Activated T-cell treated with anti-CD3 and anti-CD28 coated beads for 4 hours (primary cell): ENCODE measurements around the gene ASF1B.

ENCODE experiments used
- DNase-seq: peaks from one replicate; pipeline ENCODE4 v3.0.0-alpha.2; 2020

ASF1B gene

DNA sequence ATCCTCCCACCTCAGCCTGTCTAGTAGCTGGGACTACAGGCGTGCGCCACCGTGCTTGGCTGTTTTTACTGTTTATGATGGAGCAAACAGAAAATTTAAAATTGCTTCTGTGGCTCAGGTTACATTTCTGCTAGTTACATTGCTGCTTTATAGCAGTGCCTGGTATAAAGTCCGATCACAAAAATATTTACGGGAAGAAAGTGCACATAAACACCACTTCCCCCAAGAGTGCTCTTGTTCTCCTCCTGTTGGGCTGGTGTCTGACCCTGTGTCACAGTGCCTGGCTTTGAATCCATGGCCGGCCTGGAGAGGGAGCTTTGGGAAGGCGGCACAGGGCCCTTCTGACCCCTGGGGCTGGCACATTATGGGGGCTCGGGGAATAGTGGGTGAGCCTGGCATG is 30.7 kb downstream of the ASF1B start:
- no peak for DNase-seq

DNA sequence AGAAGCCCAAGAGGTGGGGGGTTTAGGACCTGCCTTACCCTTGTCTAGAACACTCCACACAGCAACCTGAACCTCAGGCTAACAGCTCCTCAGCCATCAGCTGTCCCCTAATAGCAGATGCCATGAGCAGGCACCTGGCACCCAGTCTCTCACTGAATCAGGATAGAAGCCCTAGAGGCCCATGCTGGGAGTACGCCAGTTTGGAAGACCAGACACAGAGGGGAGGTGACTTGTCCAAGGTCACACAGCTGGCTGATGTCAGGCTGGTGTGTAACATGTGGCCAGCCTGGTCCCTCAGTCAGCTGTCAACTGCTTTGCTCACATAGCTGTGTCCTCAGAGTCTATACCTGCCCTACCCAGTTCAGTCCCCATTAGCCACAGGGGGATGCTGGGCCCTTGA is 33.1 kb downstream of the ASF1B start:
- no peak for DNase-seq

DNA sequence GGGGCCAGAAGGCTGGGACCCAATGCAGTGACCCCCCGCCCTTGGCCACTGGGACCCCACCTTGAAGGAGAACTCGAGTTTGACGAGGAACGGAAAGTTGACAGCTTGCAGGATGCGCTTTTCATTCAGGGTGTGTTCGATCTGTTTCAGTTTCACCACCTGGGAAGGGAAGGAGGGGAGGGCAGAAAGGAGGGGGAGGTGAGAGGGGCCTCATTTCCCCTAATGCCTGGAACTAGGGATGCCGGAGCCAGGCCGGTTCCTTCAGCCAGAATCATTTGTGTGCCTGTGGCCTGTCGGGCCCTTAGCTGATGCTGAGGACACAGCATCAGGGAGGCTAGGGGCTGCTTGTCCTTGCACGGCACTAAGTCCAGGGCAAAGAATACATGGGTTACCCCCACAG is 33.6 kb downstream of the ASF1B start:
- no peak for DNase-seq

DNA sequence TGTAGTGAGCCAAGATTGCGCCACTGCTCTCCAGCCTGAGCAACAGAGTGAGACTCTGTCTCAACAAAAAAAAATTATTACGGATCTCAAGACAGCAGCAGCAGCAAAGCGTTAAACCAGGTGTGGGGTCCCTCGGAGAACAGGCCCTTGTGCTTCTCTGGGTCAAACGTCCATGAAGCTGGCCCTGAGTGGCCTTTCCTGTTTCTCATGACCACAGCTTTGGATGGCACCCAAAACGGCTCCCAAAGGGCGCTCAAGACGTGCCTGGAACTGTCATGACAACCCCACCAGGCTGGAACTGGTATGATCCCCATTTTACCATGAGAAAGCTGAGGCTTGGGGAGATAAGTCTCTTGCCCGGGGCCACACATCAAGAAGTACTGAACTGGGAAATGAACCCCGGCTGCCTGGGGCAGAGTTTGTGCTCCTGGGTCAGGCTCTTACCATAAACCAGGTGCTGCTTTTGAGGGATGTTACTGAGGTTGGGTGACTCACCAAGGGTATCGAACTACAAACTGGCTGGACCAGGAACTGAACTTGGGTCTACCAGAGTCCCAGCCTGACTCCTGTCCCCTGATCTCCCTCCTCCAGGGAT is 34.2 kb downstream of the ASF1B start:
- no peak for DNase-seq

DNA sequence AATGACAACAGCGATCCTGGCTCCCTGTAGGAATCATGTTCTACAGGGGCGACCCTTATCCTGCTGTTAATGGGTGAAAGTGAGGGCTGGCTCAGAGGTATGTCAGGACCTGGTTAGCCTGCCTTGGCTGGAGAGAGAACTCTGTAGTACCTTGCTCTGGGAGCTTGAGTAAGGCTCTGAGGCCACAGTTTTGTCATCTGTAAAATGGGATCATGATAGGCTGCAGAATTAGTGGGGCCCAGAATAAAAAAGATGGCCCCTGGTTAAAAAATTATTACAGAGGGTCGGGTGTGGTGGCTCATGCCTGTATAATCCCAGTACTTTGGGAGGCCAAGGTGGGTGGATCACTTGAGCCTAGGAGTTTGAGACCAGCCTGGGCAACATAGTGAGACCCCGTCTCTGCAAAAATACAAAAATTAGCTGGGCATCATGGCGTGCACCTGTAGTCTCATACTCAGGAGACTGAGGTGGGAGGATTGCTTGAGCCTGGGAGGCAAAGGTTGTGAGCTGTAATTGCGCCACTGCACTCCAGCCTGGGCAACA is 35.3 kb downstream of the ASF1B start:
- no peak for DNase-seq

DNA sequence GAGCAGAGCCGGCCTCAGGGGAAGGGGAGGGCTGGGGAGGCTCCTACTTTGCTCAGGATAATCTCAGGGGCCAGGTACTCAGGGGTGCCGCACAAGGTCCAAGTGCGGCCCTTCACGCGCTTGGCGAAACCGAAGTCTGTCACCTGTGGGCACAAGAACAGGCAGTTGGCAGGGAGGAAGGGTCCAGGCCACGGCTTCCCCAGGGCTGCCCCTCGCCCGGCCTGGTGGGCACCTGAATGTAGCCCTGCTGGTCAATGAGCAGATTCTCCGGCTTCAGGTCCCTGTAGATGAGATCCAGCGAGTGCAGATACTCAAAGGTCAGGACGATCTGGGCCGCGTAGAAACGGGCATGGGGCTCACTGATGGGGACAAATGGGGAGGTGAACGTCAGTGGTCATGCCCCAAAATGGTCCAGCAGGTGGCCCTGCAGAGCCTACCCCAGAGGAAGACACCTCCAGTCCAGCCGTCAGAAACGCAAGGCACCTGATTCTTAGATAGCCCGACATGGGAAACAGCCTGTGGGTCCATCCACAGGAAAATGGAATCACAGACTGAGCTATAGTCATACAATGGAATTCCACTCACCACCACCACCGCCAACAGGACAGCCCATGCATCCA is 38.7 kb downstream of the ASF1B start:
- no peak for DNase-seq

DNA sequence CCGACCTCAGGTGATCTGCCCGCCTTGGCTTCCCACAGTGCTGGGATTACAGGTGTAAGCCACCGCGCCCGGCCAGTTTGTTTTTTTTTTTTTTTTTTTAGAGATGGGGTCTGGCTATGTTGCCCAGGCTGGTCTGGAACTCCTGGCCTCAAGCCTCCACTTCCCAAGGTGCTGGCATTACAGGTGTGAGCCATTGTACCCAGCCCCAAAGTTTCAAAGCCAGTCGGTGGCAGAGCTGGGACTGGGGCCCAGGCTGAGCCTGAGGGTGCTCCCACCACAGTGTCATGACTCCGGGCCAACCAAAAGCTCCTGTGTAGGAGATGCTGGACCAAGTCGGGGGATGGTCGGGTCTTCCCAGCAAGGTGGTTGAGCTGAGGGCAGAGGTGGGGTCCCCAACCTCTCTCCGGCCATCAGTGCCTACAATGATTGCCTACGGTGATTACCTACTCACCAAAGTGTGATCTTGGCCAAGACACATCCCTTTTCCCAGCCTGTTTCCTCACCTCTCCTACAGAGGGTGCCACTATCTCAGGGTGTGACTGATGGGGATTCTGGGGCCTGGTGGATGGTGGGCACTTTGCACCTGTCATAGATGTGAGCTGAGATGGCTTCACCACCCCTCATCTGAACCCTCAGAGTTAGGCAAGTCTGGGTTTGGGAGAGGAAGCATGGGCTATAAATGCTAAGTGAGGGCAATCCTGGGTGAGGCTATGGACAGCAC is 40.0 kb downstream of the ASF1B start:
- DNase-seq: no peak

DNA sequence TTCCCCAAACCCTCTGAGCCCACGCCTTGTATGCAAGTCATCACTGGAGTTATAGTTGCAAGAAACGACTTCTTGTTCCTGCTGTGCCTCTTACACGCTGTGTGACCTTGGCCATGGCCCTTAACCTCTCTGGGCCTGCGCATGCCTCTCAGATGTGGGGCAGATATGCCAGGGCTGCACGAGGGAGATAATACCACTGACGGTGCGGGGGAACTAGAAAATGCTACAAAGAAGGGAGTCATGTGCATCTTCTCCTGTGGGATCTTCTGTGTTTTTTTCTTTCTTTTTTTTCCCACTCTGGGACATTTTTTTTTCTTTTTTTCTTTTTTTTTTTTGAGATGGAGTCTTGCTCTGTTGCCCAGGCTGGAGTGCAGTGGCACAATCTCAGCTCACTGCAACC is 41.5 kb downstream of the ASF1B start:
- DNase-seq: no peak

DNA sequence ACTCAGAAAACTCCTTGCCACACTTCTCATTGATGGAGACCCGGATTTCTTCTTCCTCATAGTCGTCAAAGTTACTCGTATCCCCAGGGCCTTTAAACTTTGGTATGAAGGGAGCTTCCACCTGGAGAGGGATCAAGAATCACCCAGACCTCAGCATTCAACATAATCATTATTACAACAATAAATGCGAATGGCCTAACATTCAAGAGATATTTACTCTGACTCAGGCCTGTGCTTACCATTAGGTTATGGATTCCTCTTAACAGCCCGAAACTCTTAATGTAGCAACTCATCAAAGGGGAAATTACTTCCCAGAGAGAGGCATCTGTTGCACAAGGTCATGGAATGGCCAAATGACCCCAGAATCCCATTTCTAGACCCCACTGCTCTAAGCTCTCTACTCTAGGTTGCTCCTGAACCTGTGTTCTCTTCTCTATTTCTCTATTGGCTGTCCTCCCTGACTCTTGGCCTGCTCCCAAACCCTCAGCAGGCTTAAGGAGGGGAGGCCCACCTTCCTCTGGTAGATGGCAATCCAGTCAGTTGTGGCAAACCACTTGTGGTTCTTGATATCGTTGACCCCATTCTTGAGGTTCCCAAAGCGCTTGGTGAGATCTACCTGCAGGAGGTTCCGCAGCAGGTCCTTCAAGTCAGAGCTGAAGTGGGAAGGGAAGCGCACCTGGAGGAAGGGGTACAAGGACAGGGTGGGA is 43.1 kb downstream of the ASF1B start:
- no peak for DNase-seq

DNA sequence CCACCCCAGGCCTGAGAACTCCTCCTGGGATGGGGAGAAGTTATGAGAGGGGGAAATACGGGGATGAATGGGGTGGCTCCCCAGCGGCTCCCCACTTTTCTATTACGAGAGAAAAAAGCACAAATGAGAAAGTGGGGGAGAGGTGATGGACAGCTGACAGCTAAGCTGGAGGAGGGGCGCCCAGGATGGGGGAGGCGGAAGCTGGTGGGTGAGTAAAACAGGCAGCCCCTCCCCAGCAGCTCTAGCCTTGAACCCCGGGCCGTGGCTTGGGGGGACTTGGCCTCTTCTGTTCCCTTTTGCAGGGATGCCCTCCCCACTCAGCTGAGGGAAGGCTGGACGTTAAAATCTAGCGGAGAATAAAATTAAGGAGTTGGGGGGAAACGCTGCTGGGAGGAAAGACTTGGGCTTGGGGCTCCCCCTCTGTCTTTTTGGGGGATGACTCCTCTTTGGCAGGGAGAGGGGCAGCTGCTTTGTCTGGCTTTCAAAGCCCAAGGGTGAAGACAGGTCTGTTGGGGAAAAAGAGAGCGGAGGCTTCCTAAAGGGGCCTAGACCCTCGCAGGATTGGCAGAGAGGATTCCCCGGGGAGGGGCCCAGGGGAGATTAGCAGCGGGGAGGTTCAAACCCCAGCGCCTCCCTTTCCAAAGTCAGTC is 44.5 kb downstream of the ASF1B start:
- DNase-seq: no peak

DNA sequence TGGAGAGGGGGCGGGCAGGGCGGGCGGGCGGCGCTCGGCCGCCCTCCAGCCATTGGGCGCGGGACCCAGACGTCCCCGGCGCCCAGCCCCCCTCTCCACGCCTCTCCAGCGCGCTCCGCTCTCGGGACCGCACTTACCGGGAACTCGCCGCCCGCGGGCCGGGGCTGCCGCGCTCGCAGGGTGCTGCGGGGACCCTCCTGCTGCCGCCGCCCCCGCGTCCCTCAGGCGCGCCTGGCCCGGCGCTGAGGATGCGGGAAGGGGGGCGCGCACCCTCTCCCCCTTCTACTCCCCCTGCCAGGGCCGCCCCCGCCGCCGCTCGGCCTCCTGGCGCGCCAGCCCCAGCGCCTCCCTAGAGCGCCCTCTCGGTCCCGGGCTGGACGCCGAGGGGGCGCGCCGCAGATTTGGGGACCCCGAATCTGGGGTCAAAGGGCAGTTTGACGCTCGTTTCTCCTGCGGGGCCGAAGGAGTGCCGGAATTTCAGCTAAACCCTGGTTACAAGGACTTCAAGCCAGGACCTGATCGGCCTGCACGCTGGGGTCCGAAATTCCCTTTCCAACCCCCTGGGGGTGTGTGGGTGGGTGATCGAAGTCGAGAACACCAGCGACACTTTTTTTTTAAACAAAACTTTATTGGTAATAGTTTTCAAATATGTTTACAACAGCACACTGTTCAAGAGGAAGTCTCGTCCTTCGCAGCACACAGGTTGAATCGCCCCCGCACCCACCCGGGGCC is 45.1 kb downstream of the ASF1B start:
- peak; percentile 55 for DNase-seq

DNA sequence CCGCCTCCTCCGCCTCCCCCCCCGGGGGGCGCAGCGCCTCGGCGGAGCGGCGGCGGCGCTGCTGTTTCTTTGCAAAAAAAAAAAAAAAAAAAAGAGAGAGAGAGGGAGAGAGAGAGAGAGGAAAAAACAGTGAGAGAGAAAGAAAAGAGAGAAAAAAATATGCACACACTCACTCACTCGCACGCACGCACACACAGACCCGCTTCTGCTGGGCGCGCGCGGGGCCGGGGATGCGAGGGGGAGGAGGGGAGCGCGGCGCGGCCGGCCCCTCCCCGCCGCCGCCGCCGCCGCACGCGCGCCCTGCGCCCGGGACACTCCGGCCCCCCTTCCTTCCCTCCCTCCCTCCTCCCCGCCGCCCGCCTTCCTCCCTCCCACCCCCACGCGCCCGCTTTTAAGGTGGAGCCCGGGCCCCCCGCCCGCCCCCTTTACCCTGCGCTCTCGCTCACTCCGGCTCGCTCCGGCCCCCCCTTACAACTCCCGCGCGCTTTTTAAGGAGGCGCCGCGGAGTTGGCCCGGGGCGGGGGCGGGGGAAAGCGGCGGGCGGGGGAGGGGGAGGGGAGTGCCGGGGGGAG is 45.8 kb downstream of the ASF1B start, which contains the start of gene SAMD1:
Gene SAMD1 (minus strand): TSS at position 243 of the 572 bp plus-strand sequence.
- DNase-seq: peak; percentile 84

DNA sequence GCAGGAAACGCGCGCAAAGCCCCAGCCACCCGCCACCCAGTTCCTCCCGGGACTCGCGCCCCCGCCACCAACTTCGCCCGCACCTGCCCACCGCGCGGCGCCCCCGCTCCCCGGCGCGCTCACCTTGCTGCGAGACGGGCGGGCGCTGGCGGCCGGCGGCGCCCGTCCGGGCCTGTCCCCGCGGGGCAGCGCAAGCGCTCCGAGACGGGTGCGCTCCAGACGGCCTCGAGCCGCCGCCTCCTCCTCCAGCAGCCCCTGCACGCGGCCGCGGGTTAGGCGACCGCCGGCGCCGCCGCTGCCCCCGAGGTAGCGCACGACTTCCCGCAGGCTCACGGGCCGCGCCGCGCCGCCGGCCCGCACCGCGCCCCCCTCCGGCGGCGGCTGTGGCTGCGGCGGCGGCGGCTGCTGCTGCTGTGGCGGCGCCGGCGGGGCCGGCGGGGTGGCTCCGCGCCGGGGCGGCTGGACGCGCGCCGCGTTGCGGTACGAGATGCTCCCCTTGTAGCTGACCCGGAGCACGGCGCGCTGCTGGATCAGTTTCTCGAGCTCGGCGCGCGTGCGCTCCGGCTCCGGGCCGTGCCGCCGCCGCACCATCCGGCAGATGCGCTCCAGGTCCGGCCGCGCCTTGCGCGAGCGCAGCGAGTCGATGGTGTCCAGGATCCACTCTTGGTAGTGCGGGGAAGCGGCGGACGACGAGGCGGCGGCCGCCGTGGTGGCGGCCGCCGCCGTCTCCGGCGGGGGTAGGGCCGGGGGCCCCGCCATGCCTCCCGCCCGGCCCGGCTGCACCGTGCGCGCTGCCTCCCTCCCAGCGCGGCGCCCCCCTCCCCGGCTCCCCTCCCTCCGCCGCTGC is 46.5 kb downstream of the ASF1B start:
- peak; percentile 35 for DNase-seq

DNA sequence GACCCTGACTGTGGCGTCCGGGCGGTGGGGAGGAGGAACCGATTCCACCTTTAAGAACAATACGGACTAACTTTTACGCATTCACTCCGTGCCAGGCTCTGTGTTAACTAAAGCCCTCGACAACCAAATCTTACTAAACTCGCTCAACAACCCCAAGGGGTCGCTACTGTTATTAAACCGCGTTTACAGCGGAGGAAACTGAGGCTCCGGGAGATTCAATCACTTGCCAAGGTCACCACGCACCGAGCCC is 47.1 kb downstream of the ASF1B start:
- DNase-seq: no peak

DNA sequence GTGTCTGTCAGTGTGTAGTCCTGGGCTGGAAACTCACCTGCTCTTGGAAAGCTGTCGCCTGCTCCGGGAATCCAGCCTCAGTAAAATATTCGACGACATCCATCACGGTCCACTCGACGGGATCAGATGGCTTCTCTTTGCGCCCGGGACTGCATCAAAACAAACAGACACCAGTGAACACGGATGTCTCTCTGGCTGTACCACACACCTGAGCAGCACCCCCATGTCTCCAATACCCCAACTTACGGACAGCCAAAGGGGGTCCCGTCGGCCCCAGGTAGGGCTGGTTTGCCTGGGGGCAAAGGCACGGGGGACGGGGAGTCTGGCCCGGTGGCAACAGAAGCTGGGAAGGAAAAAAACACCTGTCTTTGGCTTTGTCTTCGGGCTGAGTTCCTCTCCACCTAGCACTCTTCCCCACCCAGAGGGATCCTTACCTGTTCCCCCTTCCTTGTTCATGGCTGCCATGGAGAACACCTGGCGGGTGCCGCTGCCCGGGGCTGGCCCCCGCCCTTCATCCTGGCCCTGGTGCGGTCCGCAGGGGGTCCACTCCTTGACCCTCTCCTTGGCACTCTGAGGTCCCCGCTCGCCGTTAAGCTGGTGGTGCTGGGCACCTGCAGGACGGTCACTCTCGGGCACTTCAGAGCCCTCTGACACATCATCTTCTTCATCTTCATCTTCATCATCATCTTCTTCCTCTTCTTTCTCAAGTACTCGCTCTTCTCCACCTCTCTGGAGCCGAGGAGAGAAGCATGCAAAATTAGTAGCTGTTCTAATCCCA is 47.6 kb downstream of the ASF1B start:
- DNase-seq: no peak

DNA sequence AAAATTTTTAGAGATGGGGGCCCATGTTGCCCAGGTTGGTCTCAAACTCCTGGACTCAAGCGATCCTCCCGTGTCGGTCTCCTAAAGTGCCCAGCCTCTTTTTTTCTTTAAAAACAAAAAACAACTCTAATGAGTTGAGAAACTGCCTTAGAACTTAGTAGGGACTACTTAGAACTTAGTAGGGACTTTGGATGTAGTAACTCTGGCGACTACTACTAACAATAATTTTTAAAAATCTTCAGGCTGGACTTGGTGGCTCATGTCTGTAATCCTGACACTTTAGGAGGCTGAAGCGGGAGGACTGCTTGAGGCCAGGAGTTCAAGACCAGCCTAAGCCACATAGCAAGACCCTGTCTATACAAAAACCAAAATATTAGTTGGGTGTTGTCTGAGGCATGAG is 50.3 kb downstream of the ASF1B start:
- DNase-seq: no peak

DNA sequence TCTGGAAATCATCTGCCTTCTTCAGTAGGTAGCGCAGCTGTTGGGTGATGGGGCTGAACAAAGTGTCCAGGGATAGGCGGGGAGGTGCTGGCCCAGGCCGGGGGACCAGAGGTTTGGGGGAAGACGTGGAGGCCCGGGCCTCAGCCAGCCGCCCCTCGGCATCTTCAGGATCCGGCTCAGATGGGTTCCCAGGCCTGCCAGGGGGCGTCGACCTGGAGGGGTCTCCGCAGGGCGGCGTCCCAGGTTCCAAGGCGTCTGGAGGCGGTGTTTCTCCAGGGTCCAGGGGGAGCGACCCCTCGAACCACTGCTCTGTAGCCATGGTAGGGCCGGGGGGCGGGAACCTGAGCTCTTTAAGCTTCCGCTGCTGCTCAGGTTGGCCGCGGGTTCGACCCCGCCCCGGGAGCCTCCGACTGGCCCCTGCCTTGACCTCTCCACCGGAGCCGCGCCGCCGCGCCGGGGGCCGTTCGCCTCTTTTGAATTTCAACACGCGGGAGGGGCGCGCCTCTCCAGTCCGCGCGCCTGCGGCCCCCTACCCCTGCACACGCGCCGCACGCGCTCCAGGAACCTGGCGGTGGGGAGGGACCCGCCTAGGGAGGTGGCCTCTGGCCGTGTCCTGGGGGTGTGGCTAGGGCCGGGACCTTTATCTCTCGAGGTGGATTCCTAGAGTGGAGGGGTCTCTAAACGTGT is 50.9 kb downstream of the ASF1B start, which contains the start of gene C19orf67:
Gene C19orf67 (minus strand): TSS at position 475 of the 687 bp plus-strand sequence. CDS start 156 bp downstream, at position 319.
- no peak for DNase-seq

DNA sequence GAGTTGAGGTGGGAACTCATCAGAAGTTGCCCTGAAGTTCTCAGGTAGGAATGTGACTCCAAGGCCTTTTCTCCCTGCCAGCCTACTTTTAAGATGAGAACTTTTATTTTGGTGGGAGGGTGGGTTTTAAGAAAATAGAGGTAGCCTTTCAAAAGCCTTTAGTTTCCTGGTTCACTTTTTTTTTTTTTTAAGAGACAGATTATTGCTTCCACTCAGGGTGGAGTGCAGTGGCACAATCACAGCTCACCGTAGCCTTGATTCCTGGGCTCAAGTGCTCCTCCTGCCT is 53.8 kb downstream of the ASF1B start:
- no peak for DNase-seq

DNA sequence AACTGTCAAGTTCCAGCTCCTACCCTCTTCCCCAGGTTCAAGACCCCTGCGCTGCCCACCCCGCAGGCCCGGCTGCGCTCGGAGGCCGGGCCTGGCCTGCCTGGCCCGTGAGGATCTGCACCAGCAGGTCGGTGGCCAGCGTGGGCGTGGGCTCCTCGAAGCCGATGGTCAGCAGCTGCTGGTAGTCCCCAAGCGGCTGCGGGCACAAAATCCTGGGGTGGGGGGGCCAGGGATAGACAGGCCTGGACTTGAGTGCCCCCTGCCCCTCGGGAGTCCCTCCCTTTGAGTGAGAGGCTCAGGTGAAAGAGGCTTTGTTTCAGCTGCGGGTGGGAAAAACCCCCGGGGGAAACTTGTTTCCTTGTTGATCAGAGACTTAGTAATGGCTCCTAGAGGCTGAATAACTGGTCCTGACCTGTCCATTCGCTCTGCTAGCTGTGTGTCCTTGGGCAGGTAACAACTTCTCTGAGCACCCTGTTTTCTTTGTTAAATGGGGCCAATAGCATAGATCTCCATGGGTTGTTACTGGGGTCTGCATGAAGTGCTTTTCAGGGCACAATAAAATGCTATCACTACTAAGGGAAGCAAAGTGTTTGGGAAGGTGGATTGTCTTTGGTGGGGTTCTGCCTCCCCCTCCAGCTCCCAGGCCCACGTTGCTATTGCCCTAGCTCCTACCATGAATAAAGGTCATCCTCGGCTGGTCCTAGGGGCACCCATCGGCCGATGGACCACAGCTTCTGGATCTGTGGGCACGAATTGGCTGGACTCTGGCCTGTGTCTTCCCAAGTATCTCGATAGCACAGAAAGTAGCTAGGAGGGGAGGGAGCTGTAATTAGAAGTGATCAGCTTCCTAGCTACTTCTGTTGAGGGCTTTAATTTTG is 54.4 kb downstream of the ASF1B start:
- no peak for DNase-seq
